Thyroid gland (tissue), 4 donors: ENCODE measurements around the gene GNG12.

Experiments used
- POLR2A ChIP-seq, 2 donors: fragments of 450-650 bp; IDR thresholded peaks; one replicate each; pipeline ENCODE4 v1.6.1; 2017; ENCODE audit warnings: antibody characterized with exemption in 2 of 2, mild to moderate bottlenecking in 2 of 2, moderate library complexity in 1 of 2
- TF ChIP-seq, protein P1 (sequence below), 6 experiments: fragments of 200-600 bp in 3 of 6; fragments of 450-650 bp in 3 of 6; sonication (generic) in 3 of 6; IDR thresholded peaks; one replicate each; pipeline ENCODE4 v1.5.1; 2016 to 2019; ENCODE audit warnings: antibody characterized with exemption in 6 of 6, mild to moderate bottlenecking in 2 of 6, inconsistent platforms in 1 of 6, moderate library complexity in 1 of 6

- TF ChIP-seq POLR2A (IDR thresholded peaks at IDR 0.05) = no peak
- TF ChIP-seq, protein P1, sequence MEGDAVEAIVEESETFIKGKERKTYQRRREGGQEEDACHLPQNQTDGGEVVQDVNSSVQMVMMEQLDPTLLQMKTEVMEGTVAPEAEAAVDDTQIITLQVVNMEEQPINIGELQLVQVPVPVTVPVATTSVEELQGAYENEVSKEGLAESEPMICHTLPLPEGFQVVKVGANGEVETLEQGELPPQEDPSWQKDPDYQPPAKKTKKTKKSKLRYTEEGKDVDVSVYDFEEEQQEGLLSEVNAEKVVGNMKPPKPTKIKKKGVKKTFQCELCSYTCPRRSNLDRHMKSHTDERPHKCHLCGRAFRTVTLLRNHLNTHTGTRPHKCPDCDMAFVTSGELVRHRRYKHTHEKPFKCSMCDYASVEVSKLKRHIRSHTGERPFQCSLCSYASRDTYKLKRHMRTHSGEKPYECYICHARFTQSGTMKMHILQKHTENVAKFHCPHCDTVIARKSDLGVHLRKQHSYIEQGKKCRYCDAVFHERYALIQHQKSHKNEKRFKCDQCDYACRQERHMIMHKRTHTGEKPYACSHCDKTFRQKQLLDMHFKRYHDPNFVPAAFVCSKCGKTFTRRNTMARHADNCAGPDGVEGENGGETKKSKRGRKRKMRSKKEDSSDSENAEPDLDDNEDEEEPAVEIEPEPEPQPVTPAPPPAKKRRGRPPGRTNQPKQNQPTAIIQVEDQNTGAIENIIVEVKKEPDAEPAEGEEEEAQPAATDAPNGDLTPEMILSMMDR (IDR thresholded peaks at IDR 0.05) = no peak
Observed at GRCh38 chr1:67787746-67788145, 45.5 kb downstream of the GNG12 start.
